A673 (cell line): ENCODE measurements around the gene CATSPERZ. TPM values are rescaled to one million over a fixed set of nuclear protein-coding genes. Genes with fewer than 3 reads are reported as not detected.

Experiments used
- BruUV-seq: library from RNA; stranded (reverse); fragments of 400-500 nt; replicated peaks from 2 replicates; lab custom pipeline; 2021; lab: Mats Ljungman, UMichigan
- CTCF ChIA-PET: fragments of 300-600 bp; sonication (Branson Sonifier 250); formaldehyde crosslinking; loops from one replicate; lab custom pipeline; 2022; ENCODE audit warnings: antibody characterized with exemption; lab: Charles Lee
- POLR2A ChIA-PET: fragments of 300-600 bp; sonication (Branson Sonifier 250); formaldehyde crosslinking; loops from one replicate; lab custom pipeline; 2022; ENCODE audit warnings: antibody characterized with exemption; ENCODE audit not compliant: low non-redundant PET; lab: Charles Lee
- DNase-seq: peaks from one replicate; pipeline ENCODE4 v3.0.0-alpha.2; 2015; ENCODE audit warnings: low spot score
- H3K27ac ChIP-seq: fragments of 200-600 bp; sonication (generic); 2 replicates; pipeline ENCODE4 v1.5.1; 2016; ENCODE audit warnings: mixed run types, low read depth, mild to moderate bottlenecking, mixed read lengths, antibody characterized with exemption, low read length; ENCODE audit not compliant: poor library complexity, severe bottlenecking
- H3K27me3 ChIP-seq: fragments of 200-600 bp; sonication (generic); replicated peaks from 2 replicates; pipeline ENCODE4 v1.6.1; 2017; ENCODE audit warnings: mixed run types, low read depth, mild to moderate bottlenecking, mixed read lengths, antibody characterized with exemption, low read length; ENCODE audit not compliant: insufficient read depth, poor library complexity
- H3K36me3 ChIP-seq: fragments of 200-600 bp; sonication (generic); 2 replicates; pipeline ENCODE4 v1.6.1; 2016; ENCODE audit warnings: mixed run types, mild to moderate bottlenecking, mixed read lengths, antibody characterized with exemption, low read length; ENCODE audit not compliant: insufficient read depth, poor library complexity, severe bottlenecking
- H3K4me1 ChIP-seq: fragments of 200-600 bp; sonication (generic); 2 replicates; pipeline ENCODE4 v1.6.1; 2017; ENCODE audit warnings: mixed run types, mild to moderate bottlenecking, mixed read lengths, antibody characterized with exemption, low read length; ENCODE audit not compliant: insufficient read depth, poor library complexity, severe bottlenecking
- H3K4me3 ChIP-seq: fragments of 200-600 bp; sonication (generic); 2 replicates; pipeline ENCODE4 v1.5.1; 2016; ENCODE audit warnings: low read depth, mixed run types, mild to moderate bottlenecking, mixed read lengths, low read length; ENCODE audit not compliant: poor library complexity, severe bottlenecking
- H3K9me3 ChIP-seq: fragments of 200-600 bp; sonication (generic); 2 replicates; pipeline ENCODE4 v1.6.1; 2016; ENCODE audit warnings: mixed run types, low read depth, mild to moderate bottlenecking, mixed read lengths, antibody characterized with exemption, low read length; ENCODE audit not compliant: poor library complexity, severe bottlenecking
- CTCF ChIP-seq: fragments of 300-800, 200-600 bp; sonication (generic); conservative IDR thresholded peaks from 2 replicates; pipeline ENCODE4 v1.5.1; 2017; ENCODE audit warnings: low read depth, mild to moderate bottlenecking, antibody characterized with exemption, low read length, moderate library complexity, mixed read lengths
- EZH2 ChIP-seq: fragments of 200-600 bp; sonication (generic); IDR thresholded peaks from 2 replicates; pipeline ENCODE4 v1.6.1; 2017; ENCODE audit warnings: borderline replicate concordance, low read depth, mild to moderate bottlenecking, mixed read lengths, antibody characterized with exemption, low read length; ENCODE audit not compliant: poor library complexity, severe bottlenecking
- intact Hi-C: fragments of 100-400 bp; cut with micrococcal nuclease; formaldehyde crosslinking; loops from one replicate; pipeline ENCODE4 v1.10.0; 2022; ENCODE audit not compliant: unreplicated experiment
- total RNA-seq: library from RNA; stranded (reverse); gene quantifications from 2 replicates; pipeline ENCODE4 v1.2.3, GENCODE V29; 2021

CATSPERZ gene
- total RNA-seq, 1 experiment from 2014 or later = not detected

- H3K4me1 ChIP-seq = peaks cover 5% of the 10 kb centered on the region
- no peak for TF ChIP-seq CTCF
- no peaks in the 10 kb centered on the region for H3K27me3 ChIP-seq
- BruUV-seq = no TSS peak
- H3K9me3 ChIP-seq = no peaks in the 10 kb centered on the region
- H3K27ac ChIP-seq = no peak overlapping the region
- CTCF ChIA-PET = interaction anchor here (0.5 to 2.0 kb wide), 6 partner anchors 10 to 278 kb away, joined by 3 to 15 read pairs (median 7); partner anchors contain the start of genes PRDX5 and TRMT112
- POLR2A ChIA-PET = no interaction called here
- intact Hi-C loops = no loop called here
- H3K4me3 ChIP-seq = no peak overlapping the region
- no peaks in the 10 kb centered on the region for H3K36me3 ChIP-seq
- DNase-seq = no peak
Observed at GRCh38 chr11:64330888-64331287, 30.7 kb downstream of the CATSPERZ start.

GRCh38 chr11:64331569-64332371, 31.6 kb downstream of the CATSPERZ start:
- ChIA-PET CTCF (interaction anchor here (0.5 to 2.0 kb wide), 12 partner anchors 9 to 1431 kb away, joined by 3 to 15 read pairs (median 6); partner anchors contain the start of genes ESRRA, PRDX5 and TRMT112), POLR2A (interaction anchor here (0.6 to 0.7 kb wide), 2 partner anchors 14 to 106 kb away, joined by 3 read pairs; partner anchors contain the start of genes NUDT22, PRDX5 and TRPT1)
- no peaks in the 10 kb centered on the region for H3K27me3 ChIP-seq
- intact Hi-C loops = no loop called here
- H3K27ac ChIP-seq = no peak overlapping the region
- BruUV-seq = no TSS peak
- H3K9me3 ChIP-seq = no peaks in the 10 kb centered on the region
- H3K4me1 ChIP-seq = peaks cover 5% of the 10 kb centered on the region
- DNase-seq = peak; percentile 89
- no peak overlapping the region for H3K4me3 ChIP-seq
- peak; percentile 83 for TF ChIP-seq CTCF
- no peak for TF ChIP-seq EZH2
- no peaks in the 10 kb centered on the region for H3K36me3 ChIP-seq

GRCh38 chr11:64333556-64333955, 33.4 kb downstream of the CATSPERZ start:
- intact Hi-C loops = no loop called here
- no peaks in the 10 kb centered on the region for H3K36me3 ChIP-seq
- H3K9me3 ChIP-seq = no peaks in the 10 kb centered on the region

More at GRCh38 chr11:64333556-64333955, 33.4 kb downstream of the CATSPERZ start:
- H3K4me1 ChIP-seq = peaks cover 5% of the 10 kb centered on the region
- DNase-seq = no peak
- BruUV-seq = no TSS peak
- H3K27ac ChIP-seq = no peak overlapping the region
- H3K4me3 ChIP-seq = no peak overlapping the region
- TF ChIP-seq CTCF (no peak), EZH2 (no peak)
- ChIA-PET POLR2A (no interaction called here), CTCF (no interaction called here)
- no peaks in the 10 kb centered on the region for H3K27me3 ChIP-seq
